ENCODE measurements around the gene ST8SIA6.

The ST8SIA6 gene

GRCh38 chr10:17383801-17384555, 70.4 kb downstream of the ST8SIA6 start:
- no peak for DNase-seq

GRCh38 chr10:17381502-17382142, 72.8 kb downstream of the ST8SIA6 start:
- no peak for DNase-seq

- no peak for DNase-seq
Observed at GRCh38 chr10:17380888-17381287, 73.5 kb downstream of the ST8SIA6 start.

GRCh38 chr10:17380016-17380415, 74.4 kb downstream of the ST8SIA6 start:
- no peak for DNase-seq

- no peak for DNase-seq
Observed at GRCh38 chr10:17379151-17379690, 75.2 kb downstream of the ST8SIA6 start.

GRCh38 chr10:17375936-17376584, 78.3 kb downstream of the ST8SIA6 start:
- DNase-seq: peak in 2 of 5 donors; percentile 7 to 10

- no peak for DNase-seq
Observed at GRCh38 chr10:17368708-17369272, 85.6 kb downstream of the ST8SIA6 start.

- no peak for DNase-seq
Observed at GRCh38 chr10:17366705-17367104, 87.7 kb downstream of the ST8SIA6 start.

GRCh38 chr10:17365402-17365801, 89.0 kb downstream of the ST8SIA6 start:
- no peak for DNase-seq

GRCh38 chr10:17358461-17358860, 95.9 kb downstream of the ST8SIA6 start:
- DNase-seq: no peak

GRCh38 chr10:17357781-17358180, 96.6 kb downstream of the ST8SIA6 start:
- DNase-seq: no peak

GRCh38 chr10:17356820-17357219, 97.6 kb downstream of the ST8SIA6 start:
- DNase-seq: no peak

- DNase-seq: no peak
Observed at GRCh38 chr10:17354781-17355180, 99.6 kb downstream of the ST8SIA6 start.

- no peak for DNase-seq
Observed at GRCh38 chr10:17353568-17354300, 100.7 kb downstream of the ST8SIA6 start.

- no peak for DNase-seq
Observed at GRCh38 chr10:17352583-17352982, 101.8 kb downstream of the ST8SIA6 start.

- DNase-seq: no peak
Observed at GRCh38 chr10:17351506-17351905, 102.9 kb downstream of the ST8SIA6 start.

- no peak for DNase-seq
Observed at GRCh38 chr10:17349717-17350116, 104.7 kb downstream of the ST8SIA6 start.

GRCh38 chr10:17348501-17349349, 105.7 kb downstream of the ST8SIA6 start:
- DNase-seq: no peak

GRCh38 chr10:17348011-17348500, 106.3 kb downstream of the ST8SIA6 start:
- DNase-seq: no peak

- no peak for DNase-seq
Observed at GRCh38 chr10:17344206-17344605, 110.2 kb downstream of the ST8SIA6 start.

- DNase-seq: no peak
Observed at GRCh38 chr10:17343118-17343517, 111.3 kb downstream of the ST8SIA6 start.
